Psoas muscle (tissue), 8 donors: ENCODE data around the gene VENTX. TPM values are rescaled to one million over a fixed set of nuclear protein-coding genes. Genes with fewer than 3 reads are reported as not detected.
A peak's percentile ranks its signal among the peaks of the same experiment; 100 is the strongest.

Experiments used
- ATAC-seq, 4 donors: fragments of 200-7000 bp; cut with Tn5 transposase; one replicate each; pipeline ENCODE4 v1.9.1; 2020; ENCODE audit warnings: moderate library complexity in 3 of 4, mild to moderate bottlenecking in 2 of 4
- DNase-seq, 2 donors: peaks; one replicate each; pipeline ENCODE4 v3.0.0-alpha.2; 2020
- H3K27ac ChIP-seq: fragments of 200-600 bp; one replicate; pipeline ENCODE4 v1.8.0; 2022
- H3K27me3 ChIP-seq, 3 donors: fragments of 200-600 bp in 1 of 3; one replicate each; pipeline versions ENCODE4 v1.6.1 to v1.8.0; 2013 to 2022; ENCODE audit warnings: low read length in 2 of 3, mild to moderate bottlenecking in 2 of 3, moderate library complexity in 1 of 3; ENCODE audit not compliant: insufficient read depth in 3 of 3
- H3K36me3 ChIP-seq, 2 donors: fragments of 200-600 bp in 1 of 2; one replicate each; pipeline versions ENCODE4 v1.6.1 to v1.8.0; 2013 to 2022; ENCODE audit warnings: low read depth in 1 of 2, mild to moderate bottlenecking in 1 of 2, moderate library complexity in 1 of 2; ENCODE audit not compliant: insufficient read depth in 1 of 2
- H3K4me1 ChIP-seq: fragments of 200-600 bp; one replicate; pipeline ENCODE4 v1.8.0; 2022
- H3K4me3 ChIP-seq: fragments of 200-600 bp; one replicate; pipeline ENCODE4 v1.8.0; 2022; ENCODE audit warnings: mild to moderate bottlenecking
- H3K9me3 ChIP-seq: fragments of 200-600 bp; one replicate; pipeline ENCODE4 v1.8.0; 2022
- CTCF ChIP-seq: fragments of 200-600 bp; IDR thresholded peaks from one replicate; pipeline ENCODE4 v1.8.0; 2022; ENCODE audit warnings: antibody characterized with exemption
- WGBS, 3 donors: extraction: QIAGEN DNeasy Blood & Tissue Kit; methylation state at CpG; one replicate each; pipeline versions ENCODE4 v1.1.6 to v1.1.7; 2013; 5-methylcytosine and 5-hydroxymethylcytosine counted together
- intact Hi-C, 2 donors: fragments of 100-400 bp; cut with DNase I; formaldehyde crosslinking; loops; one replicate each; pipeline versions ENCODE4 v1.11.0 to v1.14.2; 2022
- polyA plus RNA-seq, 3 donors: library from polyadenylated mRNA; stranded (reverse); fragments of 200-250 nt; gene quantifications; one replicate each; pipeline ENCODE4 v1.2.3, GENCODE V29; 2013
- total RNA-seq, 4 donors: library from RNA; stranded (reverse); fragmentation: NEBNext Ultra II Directional in 2 of 4; extraction: Animal tissue kit (Norgen Biotek cat#: 25700) in 2 of 4; gene quantifications; one replicate each; pipeline versions ENCODE4 v1.2.1 to v1.2.4, GENCODE V29; 2021 to 2023
- donor health status: healthy with polysubstance abuse.
- donor health status: DM: no; HTN: no; CAD: no; lungs with moderate emphysema.
- donor health status: Bipolar disorder and iron deficiency.
- donor health status: healthy.
- donor health status: DM: yes; HTN: yes; CAD: no.
- donor health status: DM: no; HTN: no; CAD: no.
- donor health status: DM: no; HTN: no; CAD: no.
- donor health status: DM: yes; HTN: yes; CAD: no.

VENTX gene
- total and polyA plus RNA-seq, 7 donors: 0.03 to 0.34 (median 0.24) TPM

GRCh38 chr10:133273534-133274143, 36.0 kb downstream of the VENTX start:
- Histone ChIP-seq H3K36me3 (peaks cover 0 to 8% of the 10 kb centered on the region in 2 donors), H3K9me3 (no peaks in the 10 kb centered on the region), H3K4me1 (no peaks in the 10 kb centered on the region), H3K4me3 (no peak overlapping the region), H3K27ac (no peak overlapping the region), H3K27me3 (peaks cover 0 to 29% (median 7%) of the 10 kb centered on the region in 3 donors)
- WGBS, 3 donors: 87 to 91% (median 88%) methylated on average over 19 to 28 of the region's 28 CpGs
- intact Hi-C loops: no loop called here
- DNase-seq (no peak), ATAC-seq (no peak)
- no peak for TF ChIP-seq CTCF

DNA sequence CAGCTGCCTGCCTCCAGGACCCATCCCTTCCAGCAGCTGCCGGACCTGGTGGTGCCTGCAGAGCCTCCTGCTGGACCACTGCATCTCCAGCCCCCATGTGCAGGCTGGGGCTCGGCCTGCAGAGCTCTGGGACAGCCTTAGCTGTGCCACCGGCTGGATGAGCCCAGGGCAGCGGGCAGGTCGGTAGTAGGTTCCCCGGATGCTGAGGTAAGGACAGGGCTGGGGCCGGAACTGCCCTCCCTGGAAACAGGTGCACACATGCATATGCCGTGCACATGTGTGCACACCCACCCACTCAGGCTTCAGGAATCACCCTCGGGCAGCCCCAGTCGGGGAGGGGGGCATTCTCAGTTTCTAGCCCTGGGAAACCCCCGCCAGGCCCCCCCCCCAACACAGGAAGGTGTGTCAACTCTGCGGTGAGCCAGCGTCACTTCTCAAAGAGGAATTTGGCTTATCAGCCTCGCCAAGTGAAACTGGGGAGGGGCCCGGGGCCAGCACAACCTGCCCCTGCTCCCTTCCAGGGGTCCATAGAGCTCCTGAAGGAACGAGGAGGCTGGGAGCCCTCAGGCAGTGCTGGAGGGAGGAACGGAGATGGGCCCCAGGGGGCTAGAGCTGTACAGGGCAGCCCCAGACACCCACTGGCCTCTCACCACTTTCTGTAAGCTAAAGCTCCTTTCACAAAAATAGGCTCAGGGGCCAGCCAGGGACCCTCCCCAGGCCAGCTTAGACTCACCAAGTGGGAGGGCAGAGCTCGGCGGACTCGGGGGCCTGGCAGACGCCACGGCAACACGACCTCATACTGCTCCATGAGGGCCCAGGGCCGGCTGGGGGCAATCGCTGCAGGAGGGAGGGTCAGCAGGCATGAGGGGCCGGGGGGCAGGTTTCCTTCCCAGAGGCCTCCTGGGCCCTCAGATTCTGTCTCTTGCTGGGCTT, 37.4 kb downstream of the VENTX start:
- H3K27me3 ChIP-seq: peaks cover 0 to 29% (median 7%) of the 10 kb centered on the region in 3 donors
- 33 to 37% (median 37%) methylated on average over 26 of the region's 26 CpGs for WGBS, 3 donors
- TF ChIP-seq CTCF: no peak
- no peaks in the 10 kb centered on the region for H3K4me1 ChIP-seq
- DNase-seq (no peak), ATAC-seq (no peak)
- intact Hi-C loops: no loop called here
- no peak overlapping the region for H3K27ac ChIP-seq
- H3K9me3 ChIP-seq: no peaks in the 10 kb centered on the region
- H3K4me3 ChIP-seq: no peak overlapping the region
- peaks cover 3 to 21% of the 10 kb centered on the region in 2 donors for H3K36me3 ChIP-seq

- DNase-seq (no peak), ATAC-seq (no peak)
- Histone ChIP-seq H3K27me3 (peaks cover 0 to 29% (median 7%) of the 10 kb centered on the region in 3 donors), H3K4me1 (no peaks in the 10 kb centered on the region), H3K4me3 (peak overlapping the region; percentile 4), H3K9me3 (no peaks in the 10 kb centered on the region), H3K36me3 (peaks cover 4 to 26% of the 10 kb centered on the region in 2 donors), H3K27ac (no peak overlapping the region)
- intact Hi-C loops: no loop called here
- WGBS, 3 donors: 25 to 34% (median 28%) methylated on average over 12 of the region's 12 CpGs
- no peak for TF ChIP-seq CTCF
Measured at GRCh38 chr10:133275684-133276092, 38.0 kb downstream of the VENTX start.

- Histone ChIP-seq H3K9me3 (no peaks in the 10 kb centered on the region), H3K36me3 (peaks cover 4 to 27% of the 10 kb centered on the region in 2 donors), H3K27ac (no peak overlapping the region), H3K4me1 (no peaks in the 10 kb centered on the region), H3K4me3 (peak overlapping the region; percentile 15), H3K27me3 (peaks cover 0 to 29% (median 7%) of the 10 kb centered on the region in 3 donors)
- TF ChIP-seq CTCF: no peak
- intact Hi-C loops: no loop called here
- 29 to 35% (median 30%) methylated on average over 6 of the region's 6 CpGs for WGBS, 3 donors
- ATAC-seq (no peak), DNase-seq (no peak)
Measured at GRCh38 chr10:133276100-133276434, 38.4 kb downstream of the VENTX start.
